ENCODE data around the gene COG4.

Gene COG4

DNA sequence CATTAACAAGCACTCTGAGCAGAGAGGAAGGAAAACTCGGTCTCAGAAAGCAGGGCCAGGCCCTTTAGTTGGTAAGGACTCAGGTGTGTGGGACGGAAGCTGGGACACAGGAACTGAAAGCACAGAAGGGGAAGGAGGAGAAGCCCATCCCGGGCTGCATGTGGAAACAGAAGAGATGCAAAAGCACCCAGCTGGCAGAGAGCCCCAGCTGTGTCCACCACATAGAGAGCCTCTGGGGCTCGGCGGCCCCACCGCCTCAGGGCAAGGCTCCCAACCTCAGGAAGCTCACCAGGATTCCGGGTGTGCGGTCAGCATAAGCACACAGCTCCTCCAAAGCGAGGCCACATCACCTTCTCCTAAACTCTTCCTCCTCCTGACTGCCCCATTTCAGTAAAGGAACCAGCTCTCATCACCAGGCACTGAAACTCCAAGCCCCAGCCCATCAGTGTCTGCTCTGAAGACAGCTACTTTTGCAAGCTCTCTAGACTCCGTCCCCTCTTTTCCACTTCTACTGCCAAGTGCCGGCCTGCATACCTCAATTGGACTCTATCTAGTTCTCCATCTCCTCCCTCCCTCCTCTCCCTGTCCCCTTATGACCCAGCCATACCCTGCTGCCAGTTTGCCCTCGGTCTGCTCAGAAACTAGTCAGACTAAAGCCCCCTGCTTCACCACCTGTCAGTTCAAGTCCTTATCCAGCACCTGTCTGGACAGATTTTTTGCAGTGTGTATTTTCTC, 90.5 kb downstream of the COG4 start:
- peak in 1 of 14 donors; percentile 17 for DNase-seq

DNA sequence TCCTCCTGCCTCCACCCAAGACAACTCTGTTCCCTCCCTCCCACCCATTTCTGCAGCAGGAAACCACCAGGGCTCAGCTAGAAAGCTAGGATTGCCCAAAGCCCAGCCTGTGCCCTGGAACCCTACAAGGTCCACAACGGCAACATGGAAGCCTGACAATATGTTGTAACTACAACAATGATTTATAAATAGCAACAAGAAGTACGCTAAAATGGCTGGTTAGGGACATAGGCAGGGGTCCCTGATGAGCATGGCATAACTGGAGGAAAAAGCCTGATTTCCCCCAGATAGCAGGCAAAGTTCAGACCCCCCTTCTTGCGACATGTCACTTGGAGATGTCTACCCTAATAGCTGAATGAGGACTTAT, 91.0 kb downstream of the COG4 start:
- no peak for DNase-seq

DNA sequence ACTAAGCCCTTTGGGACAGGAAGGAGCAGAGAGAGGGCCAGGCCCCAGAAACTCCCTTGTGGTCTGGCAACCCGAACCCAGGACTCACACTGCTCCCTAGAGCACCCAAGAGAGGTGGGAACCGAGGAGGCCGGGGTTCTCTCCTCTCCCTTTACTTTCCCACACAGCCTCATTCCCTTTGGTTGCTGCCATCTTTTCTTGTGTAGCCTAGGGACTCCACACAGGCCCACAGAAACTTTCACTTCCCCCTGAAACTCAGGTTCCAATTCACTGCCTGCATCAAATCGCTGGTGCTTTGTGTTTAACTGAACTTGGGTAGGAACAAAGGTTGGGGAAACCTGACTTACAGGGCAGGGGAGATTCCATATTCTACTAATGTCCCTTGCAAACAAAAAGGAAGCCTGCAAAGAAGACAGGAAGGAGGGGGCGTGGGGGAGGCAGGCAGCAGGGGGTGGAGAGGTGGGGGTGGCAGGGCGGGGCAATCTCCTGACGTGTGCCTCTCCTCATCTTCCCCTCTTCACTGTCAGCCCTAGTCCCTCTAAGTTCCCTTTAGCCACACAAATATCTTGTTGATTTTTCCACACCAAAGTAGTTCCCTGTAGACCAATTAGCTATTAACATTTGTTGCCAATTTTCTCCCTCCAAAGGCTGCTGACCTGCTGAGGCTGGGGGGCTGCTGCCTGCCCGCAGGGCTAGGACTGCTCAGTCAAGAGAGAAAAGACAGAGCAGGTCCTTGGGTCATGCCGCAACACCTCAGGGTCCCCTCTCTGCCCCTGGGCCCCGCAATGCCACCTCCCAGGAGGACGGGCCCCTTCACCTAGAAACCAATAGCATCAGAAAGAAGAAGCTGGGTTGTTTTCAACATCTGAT, 92.5 kb downstream of the COG4 start:
- peak in 1 of 14 donors; percentile 16 for DNase-seq

Measured in C1 segment of cervical spinal cord (tissue), 14 donors.